Measurements from ENCODE around the gene TMEM218. TPM values are rescaled to one million over a fixed set of nuclear protein-coding genes. Genes with fewer than 3 reads are reported as not detected.

The TMEM218 gene
- total RNA-seq, 2 experiments from 2014 or later: 16.6 to 18.1 TPM

DNA sequence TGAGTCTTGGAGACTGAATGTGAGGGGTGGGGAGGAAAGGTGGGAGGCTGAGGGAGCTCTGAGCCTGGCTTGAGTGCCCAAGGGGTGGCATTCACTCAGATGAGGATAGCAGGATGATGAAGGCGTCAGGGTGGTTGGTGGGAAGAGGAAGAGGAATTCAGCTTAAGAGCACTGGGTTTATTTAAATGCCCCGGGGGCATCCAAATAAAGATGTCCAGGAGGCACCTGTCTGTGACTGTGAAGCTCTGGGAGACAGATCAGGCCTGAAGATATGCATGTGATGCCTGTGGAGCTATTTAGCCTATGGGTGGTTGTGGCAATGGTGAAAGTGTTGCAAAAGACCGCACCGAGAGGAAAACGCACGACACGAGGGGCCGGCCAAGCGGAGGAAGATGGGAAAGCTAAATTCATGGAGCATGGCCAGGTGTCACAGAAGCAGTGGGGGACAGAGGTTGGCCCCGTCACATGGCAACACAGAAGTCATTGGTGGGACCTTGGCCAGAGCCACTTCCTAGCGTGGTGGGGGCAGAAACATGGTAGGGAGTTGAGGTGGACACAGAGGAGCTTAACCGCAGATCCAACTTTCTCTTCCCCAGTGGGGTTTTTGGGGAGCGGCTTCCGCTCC lies 32.8 kb downstream of the TMEM218 start:
- H3K4me1 Mint-ChIP-seq: peaks cover 1% of the 10 kb centered on the region
- no peaks in the 10 kb centered on the region for H3K36me3 Mint-ChIP-seq
- no peaks in the 10 kb centered on the region for H3K27me3 Mint-ChIP-seq
- no peak overlapping the region for H3K27ac Mint-ChIP-seq
- H3K4me3 Mint-ChIP-seq: no peak overlapping the region
- no peak for DNase-seq
- H3K9me3 Mint-ChIP-seq: no peaks in the 10 kb centered on the region

DNA sequence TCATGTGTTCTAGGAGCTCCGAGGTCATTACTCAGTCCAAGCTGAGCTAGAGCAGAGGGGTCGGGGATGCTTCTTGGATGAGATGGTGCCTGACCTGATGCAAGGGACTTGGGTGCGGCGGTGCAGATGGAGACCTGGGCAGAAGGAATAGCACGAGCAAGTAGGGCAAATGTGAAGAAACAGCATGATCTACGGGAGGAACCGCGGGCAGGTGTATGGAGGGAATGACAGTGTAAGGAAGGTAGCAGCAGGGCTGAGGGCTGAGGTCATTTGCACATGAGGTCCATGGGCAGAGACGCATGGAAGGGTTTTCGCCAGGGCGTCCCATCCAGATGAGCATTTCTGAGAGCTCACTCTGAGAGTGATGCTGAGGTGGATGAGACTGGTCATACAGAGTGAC lies 33.4 kb downstream of the TMEM218 start:
- no peak overlapping the region for H3K27ac Mint-ChIP-seq
- H3K36me3 Mint-ChIP-seq: no peaks in the 10 kb centered on the region
- no peaks in the 10 kb centered on the region for H3K27me3 Mint-ChIP-seq

DNA sequence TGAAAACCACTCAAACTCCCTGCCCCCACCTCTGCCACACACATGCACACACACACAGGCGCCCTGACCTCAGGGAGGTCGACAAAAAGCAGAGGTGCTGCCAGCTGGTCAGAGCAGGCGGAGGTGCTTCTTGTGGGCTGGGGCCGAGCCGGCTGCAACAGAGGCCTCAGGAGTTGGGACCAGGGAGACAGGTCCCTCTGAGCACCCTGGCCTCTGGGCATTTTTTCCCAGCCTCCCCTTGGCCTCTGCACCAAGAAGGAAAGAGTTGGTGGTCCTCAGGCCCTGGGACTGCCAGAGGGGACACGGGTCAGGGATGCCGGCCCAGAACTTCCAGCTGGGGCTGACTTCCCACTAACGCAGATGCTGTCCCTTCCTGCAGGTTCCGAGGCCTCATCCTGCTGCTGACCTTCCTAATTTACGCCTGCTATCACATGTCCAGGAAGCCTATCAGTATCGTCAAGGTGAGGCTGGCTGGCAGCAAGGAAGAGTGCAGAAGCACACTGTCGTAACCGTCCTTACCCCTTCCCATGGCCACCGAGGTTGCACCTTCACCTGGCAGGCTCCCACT lies 35.0 kb downstream of the TMEM218 start:
- Mint-ChIP-seq H3K9me3 (no peaks in the 10 kb centered on the region), H3K27me3 (no peaks in the 10 kb centered on the region), H3K36me3 (no peaks in the 10 kb centered on the region), H3K4me1 (peaks cover 1% of the 10 kb centered on the region), H3K27ac (no peak overlapping the region), H3K4me3 (no peak overlapping the region)
- DNase-seq: no peak

More for the DNA sequence above, 33.4 kb downstream of the TMEM218 start:
- H3K9me3 Mint-ChIP-seq: no peaks in the 10 kb centered on the region
- no peak for DNase-seq
- H3K4me1 Mint-ChIP-seq: peaks cover 1% of the 10 kb centered on the region
- no peak overlapping the region for H3K4me3 Mint-ChIP-seq

- H3K9me3 Mint-ChIP-seq: no peaks in the 10 kb centered on the region
- no peaks in the 10 kb centered on the region for H3K27me3 Mint-ChIP-seq
- no peaks in the 10 kb centered on the region for H3K36me3 Mint-ChIP-seq
- no peak overlapping the region for H3K4me3 Mint-ChIP-seq
- DNase-seq: no peak
- no peak overlapping the region for H3K27ac Mint-ChIP-seq
- H3K4me1 Mint-ChIP-seq: peaks cover 4% of the 10 kb centered on the region
Measured at GRCh38 chr11:125075900-125076317, 35.5 kb downstream of the TMEM218 start.

- Mint-ChIP-seq H3K4me1 (peaks cover 9% of the 10 kb centered on the region), H3K36me3 (no peaks in the 10 kb centered on the region), H3K9me3 (no peaks in the 10 kb centered on the region), H3K27ac (no peak overlapping the region), H3K27me3 (peaks cover under 1% of the 10 kb centered on the region), H3K4me3 (no peak overlapping the region)
- no peak for DNase-seq
Measured at GRCh38 chr11:125075242-125075625, 36.2 kb downstream of the TMEM218 start.

GRCh38 chr11:125074511-125075241 lies 36.8 kb downstream of the TMEM218 start:
- DNase-seq: no peak
- H3K9me3 Mint-ChIP-seq: no peaks in the 10 kb centered on the region
- no peaks in the 10 kb centered on the region for H3K36me3 Mint-ChIP-seq
- H3K4me3 Mint-ChIP-seq: no peak overlapping the region
- no peak overlapping the region for H3K27ac Mint-ChIP-seq
- peaks cover 13% of the 10 kb centered on the region for H3K4me1 Mint-ChIP-seq
- H3K27me3 Mint-ChIP-seq: peaks cover 6% of the 10 kb centered on the region

DNA sequence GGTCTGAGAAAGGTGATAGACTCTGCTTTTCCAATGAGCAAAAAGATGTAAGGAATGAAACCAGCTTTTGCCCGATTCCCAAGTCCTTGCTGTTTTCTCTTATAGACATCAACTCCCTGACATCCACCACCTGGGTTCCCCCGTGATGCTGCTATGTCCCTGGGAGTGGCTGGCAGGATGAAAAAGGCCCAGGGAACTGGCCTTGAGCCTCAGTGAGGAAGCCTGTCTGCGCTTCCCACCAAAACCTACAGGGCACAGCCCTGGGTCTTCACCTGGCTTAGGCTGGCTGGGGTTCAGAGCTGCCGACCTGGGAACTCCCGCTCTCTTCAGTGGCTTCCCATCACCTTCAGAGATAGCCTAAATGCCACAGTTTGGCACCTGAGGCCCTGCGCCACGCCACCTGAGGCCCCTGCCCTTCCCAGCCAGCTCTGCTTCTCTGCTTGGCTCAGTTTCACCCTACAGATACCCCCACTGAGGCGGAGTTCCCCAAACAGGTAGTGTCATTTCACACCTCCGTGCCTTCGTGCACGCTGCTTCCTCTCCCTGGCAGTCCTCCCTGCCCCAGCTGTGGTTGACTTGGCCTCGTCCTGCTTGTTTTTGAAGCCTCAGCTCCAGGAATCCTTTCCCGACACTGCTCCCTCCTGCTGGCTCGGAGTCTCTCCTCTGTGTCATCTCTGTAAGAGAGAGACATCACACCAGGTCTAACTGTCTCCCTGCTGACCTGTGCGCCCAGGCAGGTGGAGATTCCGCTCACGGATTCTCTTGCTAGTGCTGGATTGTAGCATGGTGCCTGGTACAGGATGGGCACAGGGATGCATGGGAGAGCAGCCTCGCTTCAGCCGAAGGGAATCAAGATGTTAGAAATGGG lies 37.6 kb downstream of the TMEM218 start:
- no peak overlapping the region for H3K27ac Mint-ChIP-seq
- H3K9me3 Mint-ChIP-seq: no peaks in the 10 kb centered on the region
- no peak overlapping the region for H3K4me3 Mint-ChIP-seq
- no peak for DNase-seq
- peaks cover 10% of the 10 kb centered on the region for H3K27me3 Mint-ChIP-seq
- peaks cover 13% of the 10 kb centered on the region for H3K4me1 Mint-ChIP-seq
- no peaks in the 10 kb centered on the region for H3K36me3 Mint-ChIP-seq

DNA sequence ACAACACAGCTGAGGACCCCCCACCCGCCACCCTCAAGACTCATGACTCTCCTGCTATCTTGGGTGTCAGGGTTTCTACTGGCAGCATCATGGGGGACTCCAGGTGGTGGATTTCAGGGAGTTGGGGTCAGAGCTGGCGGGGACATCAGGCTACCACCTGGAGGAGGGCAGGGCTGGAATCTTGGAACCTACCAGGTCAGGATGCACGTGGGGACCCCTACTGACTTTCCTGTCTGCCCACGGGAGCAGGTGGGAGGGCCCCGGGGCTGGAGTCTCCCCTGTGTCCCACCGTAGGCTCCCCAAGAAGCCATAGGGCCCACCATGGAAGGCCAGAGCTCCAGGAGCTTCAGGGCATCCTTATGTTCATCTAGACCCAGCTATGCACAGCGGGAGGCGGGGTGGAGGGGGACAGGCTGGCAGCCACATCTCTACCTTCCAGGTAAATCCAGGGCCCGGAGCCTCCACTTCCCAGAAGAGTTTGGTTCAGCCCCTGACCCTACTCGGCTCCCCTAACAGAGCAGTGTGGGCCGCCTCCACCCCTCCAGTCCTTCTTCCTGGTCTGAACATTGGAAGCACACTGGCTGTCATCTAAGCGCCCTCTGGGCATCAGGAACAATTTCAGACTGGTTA lies 38.4 kb downstream of the TMEM218 start:
- Mint-ChIP-seq H3K4me1 (peaks cover 13% of the 10 kb centered on the region), H3K27ac (no peak overlapping the region), H3K27me3 (peaks cover 14% of the 10 kb centered on the region), H3K9me3 (no peaks in the 10 kb centered on the region), H3K4me3 (no peak overlapping the region), H3K36me3 (no peaks in the 10 kb centered on the region)
- DNase-seq: no peak

DNA sequence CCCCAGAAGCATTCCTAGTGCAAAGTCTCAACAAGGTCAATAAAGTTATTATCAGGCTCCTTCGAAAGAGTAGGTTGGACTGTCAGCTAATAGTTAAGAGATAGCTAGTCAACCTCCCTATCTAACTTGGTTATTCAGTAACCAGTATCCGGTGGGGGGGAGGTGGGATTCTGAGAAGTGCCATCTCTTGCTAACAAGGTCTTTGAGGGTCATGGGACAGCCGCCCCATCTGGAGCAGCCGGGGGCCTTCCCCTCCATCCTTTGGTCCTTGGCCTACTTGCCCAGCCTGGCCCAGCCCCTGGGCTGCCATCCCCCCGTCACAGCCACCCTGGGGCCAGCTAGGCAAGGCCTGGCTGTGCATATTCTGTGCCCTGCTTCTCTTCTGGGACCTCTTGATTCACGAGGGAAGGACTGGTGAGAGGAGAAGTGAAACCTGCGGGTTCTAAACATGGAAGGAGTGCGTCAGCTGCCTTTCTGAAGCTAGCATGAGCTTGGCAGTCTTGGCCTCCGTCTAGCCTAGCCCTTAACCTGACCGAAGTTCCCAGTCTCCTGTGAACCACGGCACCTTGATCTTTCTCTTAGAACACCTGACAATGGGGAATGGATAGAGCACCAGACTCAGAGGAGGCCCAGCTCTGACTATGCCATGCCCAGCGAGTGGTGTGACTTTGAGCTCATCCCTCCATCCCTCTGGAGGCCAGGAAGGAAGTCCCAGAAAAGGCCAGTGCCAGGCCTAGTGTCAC lies 39.0 kb downstream of the TMEM218 start:
- no peak overlapping the region for H3K4me3 Mint-ChIP-seq
- H3K9me3 Mint-ChIP-seq: no peaks in the 10 kb centered on the region
- H3K4me1 Mint-ChIP-seq: peaks cover 13% of the 10 kb centered on the region
- H3K36me3 Mint-ChIP-seq: no peaks in the 10 kb centered on the region
- no peak for DNase-seq
- H3K27ac Mint-ChIP-seq: no peak overlapping the region
- H3K27me3 Mint-ChIP-seq: peaks cover 18% of the 10 kb centered on the region

GRCh38 chr11:125071846-125072217 lies 39.6 kb downstream of the TMEM218 start:
- H3K4me1 Mint-ChIP-seq: peaks cover 13% of the 10 kb centered on the region

GRCh38 chr11:125071435-125071834 lies 40.0 kb downstream of the TMEM218 start:
- Mint-ChIP-seq H3K27me3 (peaks cover 22% of the 10 kb centered on the region), H3K9me3 (no peaks in the 10 kb centered on the region), H3K36me3 (no peaks in the 10 kb centered on the region), H3K27ac (no peak overlapping the region), H3K4me1 (peaks cover 13% of the 10 kb centered on the region), H3K4me3 (no peak overlapping the region)
- no peak for DNase-seq

More at GRCh38 chr11:125071846-125072217, 39.6 kb downstream of the TMEM218 start:
- no peak overlapping the region for H3K27ac Mint-ChIP-seq
- no peak for DNase-seq
- H3K9me3 Mint-ChIP-seq: no peaks in the 10 kb centered on the region
- peaks cover 22% of the 10 kb centered on the region for H3K27me3 Mint-ChIP-seq
- H3K4me3 Mint-ChIP-seq: no peak overlapping the region
- H3K36me3 Mint-ChIP-seq: no peaks in the 10 kb centered on the region

GRCh38 chr11:125070699-125071254 lies 40.6 kb downstream of the TMEM218 start:
- H3K4me1 Mint-ChIP-seq: peaks cover 13% of the 10 kb centered on the region
- H3K27me3 Mint-ChIP-seq: peaks cover 27% of the 10 kb centered on the region
- H3K9me3 Mint-ChIP-seq: no peaks in the 10 kb centered on the region
- no peak overlapping the region for H3K27ac Mint-ChIP-seq
- DNase-seq: peak; percentile 26
- H3K36me3 Mint-ChIP-seq: no peaks in the 10 kb centered on the region
- no peak overlapping the region for H3K4me3 Mint-ChIP-seq

DNA sequence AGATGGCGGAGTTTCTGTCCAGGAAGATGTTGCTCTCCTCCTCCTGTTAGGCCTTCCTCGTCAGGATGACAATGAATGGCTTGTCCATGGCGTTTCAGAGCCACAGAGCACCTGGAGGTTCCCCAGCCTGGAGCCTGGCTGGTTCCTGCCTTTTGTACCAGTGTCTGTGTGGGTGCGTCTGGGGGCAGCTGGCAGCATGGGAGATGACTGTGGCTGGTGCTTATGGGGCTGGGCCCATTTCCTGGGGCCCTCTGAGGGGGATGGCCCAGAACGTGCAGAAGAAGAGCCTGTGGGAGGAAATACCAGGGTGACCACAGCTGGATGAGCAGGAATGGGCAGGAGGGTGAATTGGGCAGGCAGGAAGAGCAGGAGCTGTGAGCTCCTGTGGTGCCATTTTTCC lies 41.6 kb downstream of the TMEM218 start:
- DNase-seq: no peak
- Mint-ChIP-seq H3K27me3 (peaks cover 37% of the 10 kb centered on the region), H3K4me3 (no peak overlapping the region), H3K4me1 (peaks cover 13% of the 10 kb centered on the region), H3K27ac (no peak overlapping the region), H3K36me3 (no peaks in the 10 kb centered on the region), H3K9me3 (no peaks in the 10 kb centered on the region)

GRCh38 chr11:125069008-125069407 lies 42.4 kb downstream of the TMEM218 start:
- no peak for DNase-seq
- Mint-ChIP-seq H3K36me3 (no peaks in the 10 kb centered on the region), H3K4me1 (peaks cover 13% of the 10 kb centered on the region), H3K27ac (no peak overlapping the region), H3K9me3 (no peaks in the 10 kb centered on the region), H3K4me3 (no peak overlapping the region), H3K27me3 (peaks cover 45% of the 10 kb centered on the region)

Measured in activated naive CD8-positive, alpha-beta T cell treated with anti-CD3 and anti-CD28 coated beads for 36 hours (primary cell).